ENCODE results near the gene KISS1R. TPM values are rescaled to one million over a fixed set of nuclear protein-coding genes. Genes with fewer than 3 reads are reported as not detected.
A peak's percentile ranks its signal among the peaks of the same experiment; 100 is the strongest.

KISS1R gene
- polyA plus RNA-seq, 2 of the 4 experiments (the other 2 are of a cell fraction): 0.14 to 0.79 TPM

- TF ChIP-seq BCL3 (IDR thresholded peaks at IDR 0.05): no peak
- no peak for TF ChIP-seq EHMT2 (IDR thresholded peaks at IDR 0.05; ENCODE audit: low read depth)
- no peak for TF ChIP-seq RAD21 (conservative IDR thresholded peaks at IDR 0.05 in 1 of 2, IDR thresholded peaks at IDR 0.05 in 1 of 2)
- TF ChIP-seq MYC (IDR thresholded peaks at IDR 0.05; ENCODE audit: borderline replicate concordance, low read length): no peak
- no peak for TF ChIP-seq TFCP2L1 (CRISPR knock-in tag; IDR thresholded peaks at IDR 0.05)
- TF ChIP-seq NR3C1 (IDR thresholded peaks at IDR 0.05): no peak
- no peak for TF ChIP-seq ZC3H11A (IDR thresholded peaks at IDR 0.05)
- no peak for TF ChIP-seq KDM5A (IDR thresholded peaks at IDR 0.05)
- TF ChIP-seq CEBPB (IDR thresholded peaks at IDR 0.05): no peak
- TF ChIP-seq MAZ (IDR thresholded peaks at IDR 0.05; ENCODE audit: borderline replicate concordance, low read depth, low read length): no peak
- no peak for TF ChIP-seq CHD2 (IDR thresholded peaks at IDR 0.05; ENCODE audit: low read length, partially characterized antibody)
- TF ChIP-seq POLR2A (IDR thresholded peaks at IDR 0.05; ENCODE audit: low read length): no peak
- no peak for TF ChIP-seq SREBF2 (IDR thresholded peaks at IDR 0.05)
- TF ChIP-seq FOSL2 (IDR thresholded peaks at IDR 0.05): no peak
- peak; percentile 69 for TF ChIP-seq FOSL2 (CRISPR knock-in tag; IDR thresholded peaks at IDR 0.05)
- TF ChIP-seq RNF2 (IDR thresholded peaks at IDR 0.05; ENCODE audit: borderline replicate concordance, low read depth): no peak
- peak; percentile 82 for TF ChIP-seq BHLHE40 (IDR thresholded peaks at IDR 0.05; ENCODE audit: low read depth, low read length)
- TF ChIP-seq FOXS1 (CRISPR knock-in tag; IDR thresholded peaks at IDR 0.05): no peak
- no peak for TF ChIP-seq REST (IDR thresholded peaks at IDR 0.05)
- TF ChIP-seq NPAS2 (CRISPR knock-in tag; IDR thresholded peaks at IDR 0.05; ENCODE audit: borderline replicate concordance): no peak
- no peak for TF ChIP-seq CBX8 (IDR thresholded peaks at IDR 0.05)
- TF ChIP-seq CHD4 (IDR thresholded peaks at IDR 0.05; ENCODE audit: borderline replicate concordance): no peak
- no peak for TF ChIP-seq HDAC2 (IDR thresholded peaks at IDR 0.05)
- no peak for TF ChIP-seq FOSB (CRISPR knock-in tag; IDR thresholded peaks at IDR 0.05)
- TF ChIP-seq ZNF302 (CRISPR knock-in tag; IDR thresholded peaks at IDR 0.05): no peak
- peak; percentile 46 for TF ChIP-seq JUNB (IDR thresholded peaks at IDR 0.05)
These were observed 23.6 kb downstream of the KISS1R start (continued) for GRCh38 chr19:940591-941291.
